Upper lobe of left lung (tissue), 6 donors: ENCODE data around the gene LGI4. TPM values are rescaled to one million over a fixed set of nuclear protein-coding genes. Genes with fewer than 3 reads are reported as not detected.
"Not testable (repeated sequence)": the region's sequence is repeated elsewhere in the genome, so short reads cannot be mapped to it uniquely, and the experiment has no call there.

Source experiments
- ATAC-seq, 2 donors: fragments of 200-7000 bp; cut with Tn5 transposase; one replicate each; pipeline ENCODE4 v1.9.1; 2022; ENCODE audit warnings: mild to moderate bottlenecking in 2 of 2, moderate library complexity in 2 of 2; ENCODE audit not compliant: low FRiP score in 2 of 2
- DNase-seq, 2 donors: peaks; one replicate each; pipeline ENCODE4 v3.0.0-alpha.2; 2019 to 2020
- H3K27ac ChIP-seq, 4 donors: fragments of 200-600 bp; sonication (generic); one replicate each; pipeline ENCODE4 v1.5.1; 2016 to 2019
- H3K27me3 ChIP-seq, 4 donors: fragments of 200-600 bp; sonication (generic); one replicate each; pipeline ENCODE4 v1.5.1; 2017 to 2019
- H3K36me3 ChIP-seq, 4 donors: fragments of 200-600 bp; sonication (generic); one replicate each; pipeline ENCODE4 v1.5.1; 2016 to 2019
- H3K4me1 ChIP-seq, 4 donors: fragments of 200-600 bp; sonication (generic); one replicate each; pipeline ENCODE4 v1.5.1; 2018 to 2019
- H3K4me3 ChIP-seq, 4 donors: fragments of 200-600 bp; sonication (generic); one replicate each; pipeline ENCODE4 v1.5.1; 2017 to 2019; ENCODE audit warnings: mild to moderate bottlenecking in 2 of 4, moderate library complexity in 1 of 4
- H3K9me3 ChIP-seq, 4 donors: fragments of 200-600 bp; sonication (generic); one replicate each; pipeline ENCODE4 v1.5.1; 2018 to 2019
- EP300 ChIP-seq, 4 donors: sonication (generic); formaldehyde crosslinking; IDR thresholded peaks; one replicate each; pipeline ENCODE4 v1.5.1; 2017; ENCODE audit warnings: antibody characterized with exemption in 4 of 4, control low read depth in 2 of 4
- POLR2A ChIP-seq, 4 donors: fragments of 450-650 bp; IDR thresholded peaks; one replicate each; pipeline ENCODE4 v1.5.1; 2016 to 2017; ENCODE audit warnings: antibody characterized with exemption in 4 of 4, mild to moderate bottlenecking in 2 of 4
- POLR2AphosphoS5 ChIP-seq, 2 donors: sonication (generic); formaldehyde crosslinking; IDR thresholded peaks; one replicate each; pipeline ENCODE4 v1.5.1; 2017; ENCODE audit warnings: antibody characterized with exemption in 2 of 2
- WGBS, 2 donors: methylation state at CpG; one replicate each; pipeline ENCODE4 v1.1.5; 2017 to 2018; 5-methylcytosine and 5-hydroxymethylcytosine counted together
- total RNA-seq, 6 donors: library from RNA; depleted of rRNA in 4 of 6; stranded (reverse); fragments of >200 nt in 4 of 6; gene quantifications; one replicate each; pipeline versions ENCODE4 v1.1.0 to v1.2.1, GENCODE V29; 2016 to 2021
- TF ChIP-seq, protein P1 (sequence below), 6 experiments: fragments of 450-650 bp in 4 of 6; fragments of 200-600 bp in 2 of 6; sonication (generic) in 2 of 6; IDR thresholded peaks; one replicate each; pipeline ENCODE4 v1.5.1; 2016 to 2019; ENCODE audit warnings: antibody characterized with exemption in 6 of 6
- donor health status: DM: no; HTN: no; CAD: no; lungs with moderate emphysema.
- donor health status: DM: no; HTN: yes; CAD: no; lungs with severe emphysema.

Gene LGI4
- total RNA-seq, 6 donors from 2014 or later: 3.3 to 25.3 (median 7.1) TPM

DNA sequence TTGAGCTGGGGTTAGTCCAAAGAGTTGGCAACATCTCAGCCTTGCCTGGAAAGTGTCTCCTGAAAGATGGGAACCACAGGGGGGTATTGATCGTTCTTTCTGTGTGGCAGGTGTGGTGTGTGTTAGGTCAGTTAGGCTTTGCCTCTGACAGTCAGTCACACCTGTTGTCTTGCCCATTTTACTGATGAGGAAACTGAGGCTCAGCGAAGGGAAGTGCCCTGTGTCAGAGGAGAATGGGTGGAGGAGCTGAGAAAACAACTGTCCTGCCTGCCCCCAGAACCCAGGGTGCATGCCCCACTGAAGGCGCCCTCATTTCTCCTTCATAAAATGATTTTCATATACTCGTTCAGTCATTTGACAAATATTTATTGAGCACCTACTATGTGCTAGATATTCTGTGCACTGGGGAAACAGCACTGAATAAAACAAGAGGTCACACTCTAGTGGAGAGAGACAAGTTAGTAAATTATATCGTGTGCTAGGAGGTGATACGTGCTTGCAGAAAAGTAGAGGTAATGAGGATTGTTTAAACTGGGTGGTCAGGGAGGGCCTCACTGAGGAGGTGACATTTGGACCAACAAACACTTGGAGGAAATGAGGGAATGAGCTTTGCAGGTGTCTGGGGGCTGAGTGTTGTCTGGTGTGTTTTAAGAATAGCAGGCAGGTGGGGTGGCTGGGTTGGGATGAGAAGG, 21.3 kb upstream of the LGI4 start:
- Histone ChIP-seq H3K27ac (peak overlapping the region in 1 of 4 donors; percentile 96), H3K9me3 (no peaks in the 10 kb centered on the region), H3K36me3 (peaks cover 10 to 45% (median 28%) of the 10 kb centered on the region in 4 donors), H3K4me1 (peaks cover 24 to 39% (median 33%) of the 10 kb centered on the region in 4 donors), H3K27me3 (no peaks in the 10 kb centered on the region), H3K4me3 (peak overlapping the region in 3 of 4 donors; percentile 71 to 81 (median 73))
- TF ChIP-seq POLR2AphosphoS5 (IDR thresholded peaks at IDR 0.05): no peak
- TF ChIP-seq, protein P1, sequence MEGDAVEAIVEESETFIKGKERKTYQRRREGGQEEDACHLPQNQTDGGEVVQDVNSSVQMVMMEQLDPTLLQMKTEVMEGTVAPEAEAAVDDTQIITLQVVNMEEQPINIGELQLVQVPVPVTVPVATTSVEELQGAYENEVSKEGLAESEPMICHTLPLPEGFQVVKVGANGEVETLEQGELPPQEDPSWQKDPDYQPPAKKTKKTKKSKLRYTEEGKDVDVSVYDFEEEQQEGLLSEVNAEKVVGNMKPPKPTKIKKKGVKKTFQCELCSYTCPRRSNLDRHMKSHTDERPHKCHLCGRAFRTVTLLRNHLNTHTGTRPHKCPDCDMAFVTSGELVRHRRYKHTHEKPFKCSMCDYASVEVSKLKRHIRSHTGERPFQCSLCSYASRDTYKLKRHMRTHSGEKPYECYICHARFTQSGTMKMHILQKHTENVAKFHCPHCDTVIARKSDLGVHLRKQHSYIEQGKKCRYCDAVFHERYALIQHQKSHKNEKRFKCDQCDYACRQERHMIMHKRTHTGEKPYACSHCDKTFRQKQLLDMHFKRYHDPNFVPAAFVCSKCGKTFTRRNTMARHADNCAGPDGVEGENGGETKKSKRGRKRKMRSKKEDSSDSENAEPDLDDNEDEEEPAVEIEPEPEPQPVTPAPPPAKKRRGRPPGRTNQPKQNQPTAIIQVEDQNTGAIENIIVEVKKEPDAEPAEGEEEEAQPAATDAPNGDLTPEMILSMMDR (IDR thresholded peaks at IDR 0.05): no peak
- DNase-seq: no peak
- no peak for ATAC-seq
- WGBS, 2 donors: 89 to 93% methylated on average over 6 of the region's 6 CpGs

DNA sequence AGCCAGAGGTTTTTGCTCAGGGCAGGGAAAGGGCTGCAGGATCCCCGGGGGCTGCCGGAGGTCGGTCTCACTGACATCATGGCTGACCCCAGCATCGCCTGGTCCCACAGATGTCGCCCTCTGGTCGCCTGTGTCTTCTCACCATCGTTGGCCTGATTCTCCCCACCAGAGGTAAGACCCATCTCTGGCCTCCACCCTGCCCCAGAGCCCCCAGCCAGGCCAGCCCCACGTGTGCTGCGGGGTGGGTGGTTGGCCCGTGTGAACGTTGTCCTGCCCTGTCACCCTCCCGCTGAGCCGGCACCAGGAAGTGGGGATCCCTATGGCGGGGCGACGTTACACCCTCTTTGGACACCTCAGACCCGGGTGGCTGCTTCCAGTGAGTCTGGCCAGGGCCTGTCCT, 20.6 kb upstream of the LGI4 start:
- WGBS, 2 donors: 17 to 47% methylated on average over 6 to 13 of the region's 17 CpGs
- H3K9me3 ChIP-seq: no peaks in the 10 kb centered on the region
- DNase-seq (no peak), ATAC-seq (peak; percentile 1 to 25)
- peaks cover 10 to 39% (median 23%) of the 10 kb centered on the region in 4 donors for H3K36me3 ChIP-seq
- H3K4me1 ChIP-seq: peaks cover 24 to 39% (median 33%) of the 10 kb centered on the region in 4 donors
- H3K27ac ChIP-seq: peak overlapping the region; percentile 75 to 96 (median 86)
- no peaks in the 10 kb centered on the region for H3K27me3 ChIP-seq
- peak overlapping the region; percentile 71 to 81 (median 74) for H3K4me3 ChIP-seq
- TF ChIP-seq EP300 (IDR thresholded peaks at IDR 0.05) (no peak), POLR2AphosphoS5 (IDR thresholded peaks at IDR 0.05) (no peak), POLR2A (IDR thresholded peaks at IDR 0.05) (no peak)
- TF ChIP-seq, protein P1 (IDR thresholded peaks at IDR 0.05): no peak

DNA sequence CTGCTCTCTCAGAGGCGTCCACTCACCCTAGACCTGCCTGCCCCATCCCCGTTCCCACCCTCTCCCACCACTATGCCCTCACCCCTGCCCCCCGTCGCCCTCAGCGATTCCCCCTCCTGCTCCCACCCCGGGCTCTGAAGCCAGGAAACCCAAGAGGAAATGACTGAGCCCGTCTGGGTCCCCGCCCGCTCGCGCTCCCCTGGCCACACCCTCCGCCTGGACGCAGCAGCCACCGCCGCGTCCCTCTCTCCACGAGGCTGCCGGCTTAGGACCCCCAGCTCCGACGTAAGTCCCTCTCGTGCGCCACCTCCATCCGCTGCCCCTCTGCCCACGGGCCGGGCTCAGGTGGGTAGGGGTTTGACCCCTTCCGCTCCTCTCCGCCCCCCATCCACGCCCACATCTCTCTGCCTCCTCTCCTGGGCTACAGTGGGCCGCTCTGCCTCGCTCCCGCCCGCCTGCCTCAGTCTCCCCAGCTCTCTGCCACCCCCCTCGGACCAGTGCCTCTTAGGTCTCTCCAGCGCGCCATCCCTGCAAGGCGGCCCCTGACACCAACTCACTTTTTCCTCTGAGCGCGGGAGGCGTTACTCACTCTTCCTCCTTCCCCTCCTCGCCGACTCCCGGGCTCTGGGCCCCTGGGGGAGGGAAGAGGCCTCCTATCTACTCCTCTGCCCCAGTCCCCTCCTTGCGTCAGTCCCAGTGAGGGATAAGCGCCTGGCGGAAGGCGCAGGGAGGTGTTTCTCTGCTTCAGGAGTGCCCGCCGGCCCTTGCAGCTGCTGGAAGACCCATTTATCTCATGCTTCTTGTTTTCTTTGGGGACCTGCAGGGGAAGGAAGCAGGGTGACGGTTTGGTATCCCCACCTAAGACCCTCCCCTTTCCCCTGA, 19.9 kb upstream of the LGI4 start, which contains the start of gene FXYD5:
FXYD5 (plus strand) TSS at position 211 of the 882 bp plus-strand sequence. CDS start 816 bp downstream, outside the sequence.
- no peaks in the 10 kb centered on the region for H3K27me3 ChIP-seq
- DNase-seq (peak; percentile 79 to 92), ATAC-seq (peak; percentile 86 to 90)
- 2% methylated on average over 34 to 39 of the region's 49 CpGs for WGBS, 2 donors
- peak; percentile 55 to 61 for TF ChIP-seq POLR2AphosphoS5 (IDR thresholded peaks at IDR 0.05)
- TF ChIP-seq EP300 (IDR thresholded peaks at IDR 0.05): no peak
- TF ChIP-seq POLR2A (IDR thresholded peaks at IDR 0.05): peak in 2 of 4 donors; percentile 20 to 63
- TF ChIP-seq, protein P1 (IDR thresholded peaks at IDR 0.05): peak in 2 of 6 experiments; percentile 21
- peak within 1 kb of the TSS; percentile 71 to 81 (median 74) for H3K4me3 ChIP-seq
- H3K36me3 ChIP-seq: peaks cover 10 to 33% (median 16%) of the 10 kb centered on the region in 4 donors
- H3K4me1 ChIP-seq: peaks cover 24 to 39% (median 33%) of the 10 kb centered on the region in 4 donors
- H3K9me3 ChIP-seq: no peaks in the 10 kb centered on the region
- H3K27ac ChIP-seq: peak within 1 kb of the TSS; percentile 75 to 96 (median 86)

DNA sequence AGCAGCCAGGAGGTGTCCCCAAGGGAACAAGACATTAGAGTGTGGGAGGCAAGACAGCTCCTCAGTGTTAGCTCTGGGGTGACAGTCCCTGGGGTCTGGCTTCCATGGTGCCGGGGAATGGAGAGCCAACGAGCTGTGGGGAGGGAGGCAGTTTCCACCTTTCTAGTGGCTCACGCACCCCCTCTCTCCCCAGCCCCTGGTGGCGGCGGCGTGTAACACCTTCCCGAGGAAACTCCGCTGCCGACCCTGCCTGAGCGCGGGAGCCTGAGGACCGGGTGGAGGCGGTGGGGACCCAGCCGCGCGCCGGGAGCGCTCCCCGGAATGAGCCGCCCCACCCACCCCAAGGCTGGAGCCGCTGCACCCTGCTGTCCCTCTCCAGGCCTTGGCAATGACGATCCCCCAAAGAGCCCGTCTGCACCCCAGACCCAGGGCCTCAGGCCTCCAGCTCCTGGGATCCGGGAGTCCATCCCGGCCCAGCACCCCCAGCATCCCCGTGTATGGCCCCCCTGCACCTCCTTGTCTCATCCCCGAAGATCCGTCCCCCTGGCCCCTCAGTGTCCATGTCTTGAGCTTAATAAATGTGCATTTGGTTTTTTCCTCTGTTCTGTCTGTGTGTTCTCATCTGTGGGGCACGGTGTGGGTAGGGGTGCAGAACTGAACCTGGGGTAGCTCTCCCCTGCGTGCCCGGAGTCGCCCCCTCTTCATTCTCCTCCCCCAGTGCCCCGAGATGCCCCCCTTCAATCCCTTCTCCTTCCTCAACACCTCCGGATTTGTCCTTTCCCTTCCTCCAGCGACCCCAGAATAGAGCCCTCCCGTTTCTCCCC, 19.1 kb upstream of the LGI4 start:
- TF ChIP-seq, protein P1 (IDR thresholded peaks at IDR 0.05): peak; percentile 59 to 82 (median 74)
- no peak for TF ChIP-seq POLR2A (IDR thresholded peaks at IDR 0.05)
- 2 to 3% methylated on average over 15 to 22 of the region's 36 CpGs for WGBS, 2 donors

DNA sequence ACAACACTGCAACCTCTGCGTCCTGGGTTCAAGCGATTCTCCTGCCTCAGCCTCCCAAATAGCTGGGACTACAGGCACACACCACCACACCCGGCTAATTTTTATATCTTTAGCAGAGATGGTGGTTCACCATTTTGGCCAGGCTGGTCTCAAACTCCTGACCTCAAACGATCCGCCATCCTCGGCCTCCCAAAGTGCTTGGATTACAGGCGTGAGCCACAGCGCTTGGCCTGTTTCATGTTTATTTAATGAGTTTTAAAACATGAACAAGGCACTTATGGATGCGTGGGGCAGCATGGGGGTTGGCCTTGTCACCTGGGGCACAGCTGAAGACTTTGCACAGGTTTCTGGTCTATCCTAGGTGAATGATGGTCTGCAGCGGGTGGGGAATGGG, 18.3 kb upstream of the LGI4 start:
- H3K4me3 ChIP-seq, H3K27ac ChIP-seq, ATAC-seq, H3K9me3 ChIP-seq, DNase-seq, H3K27me3 ChIP-seq: not testable (repeated sequence)
- 68 to 85% methylated on average over 7 to 10 of the region's 10 CpGs for WGBS, 2 donors
- Histone ChIP-seq H3K4me1 (peaks cover 24 to 39% (median 33%) of the 10 kb centered on the region in 4 donors), H3K36me3 (peaks cover 1 to 17% (median 6%) of the 10 kb centered on the region in 4 donors)

More for the DNA sequence above, 19.1 kb upstream of the LGI4 start:
- H3K27me3 ChIP-seq: no peaks in the 10 kb centered on the region
- ATAC-seq: peak; percentile 47 to 75
- no peaks in the 10 kb centered on the region for H3K9me3 ChIP-seq
- H3K27ac ChIP-seq: peak overlapping the region; percentile 75 to 96 (median 86)
- peak overlapping the region; percentile 26 to 81 (median 72) for H3K4me3 ChIP-seq
- H3K36me3 ChIP-seq: peaks cover 3 to 24% (median 9%) of the 10 kb centered on the region in 4 donors
- H3K4me1 ChIP-seq: peaks cover 24 to 39% (median 33%) of the 10 kb centered on the region in 4 donors
- DNase-seq: peak; percentile 48 to 89
